ENCODE results near the gene ABHD12B. TPM values are rescaled to one million over a fixed set of nuclear protein-coding genes. Genes with fewer than 3 reads are reported as not detected.
A peak's percentile ranks its signal among the peaks of the same experiment; 100 is the strongest.

ABHD12B gene
- total and polyA plus RNA-seq, 2 donors from 2014 or later = 0.88 TPM; not detected in 1

GRCh38 chr14:50943261-50943942 is 71.5 kb downstream of the ABHD12B start:
- FAIRE-seq = no peak
- peak; percentile 55 to 81 (median 74) for DNase-seq
- Histone ChIP-seq H3K27ac (ENCODE audit: low read depth in 2 of 2, low read length in 2 of 2) (peak overlapping the region in 1 of 2 donors; percentile 5), H3K4me3 (ENCODE audit: low read length in 3 of 3) (peak overlapping the region; percentile 59 to 66 (median 64)), H3K9me3 (ENCODE audit: control insufficient read depth in 2 of 3, insufficient read depth in 1 of 3, low read length in 3 of 3) (no peaks in the 10 kb centered on the region), H3K27me3 (ENCODE audit: control insufficient read depth, insufficient read depth, low read length) (no peaks in the 10 kb centered on the region), H3K9ac (ENCODE audit: low read length in 3 of 3) (peak overlapping the region; percentile 32 to 77 (median 47)), H3K36me3 (ENCODE audit: control insufficient read depth in 2 of 3, insufficient read depth in 3 of 3, low read length in 3 of 3) (no peaks in the 10 kb centered on the region), H3K4me1 (ENCODE audit: control insufficient read depth in 2 of 3, insufficient read depth in 2 of 3, low read depth in 1 of 3, low read length in 3 of 3) (peaks cover 0 to 3% (median 3%) of the 10 kb centered on the region in 3 donors)
- intact Hi-C loops (cut with DNase I) = no loop called here
- no peak for TF ChIP-seq CTCF (IDR thresholded peaks at IDR 0.05; ENCODE audit: borderline replicate concordance, extremely low read depth, insufficient read depth)

GRCh38 chr14:50943943-50944646 is 72.2 kb downstream of the ABHD12B start, which contains the start of gene PYGL:
Gene PYGL, minus strand, starts transcription at chr14:50944483. Its CDS starts 80 bp downstream, at chr14:50944403.
- no peaks in the 10 kb centered on the region for H3K36me3 ChIP-seq (ENCODE audit: control insufficient read depth in 2 of 3, insufficient read depth in 3 of 3, low read length in 3 of 3)
- no peak for TF ChIP-seq CTCF (IDR thresholded peaks at IDR 0.05; ENCODE audit: borderline replicate concordance, extremely low read depth, insufficient read depth)
- FAIRE-seq = no peak
- no peaks in the 10 kb centered on the region for H3K9me3 ChIP-seq (ENCODE audit: control insufficient read depth in 2 of 3, insufficient read depth in 1 of 3, low read length in 3 of 3)
- DNase-seq = peak; percentile 69 to 92 (median 78)
- peaks cover 0 to 3% (median 3%) of the 10 kb centered on the region in 3 donors for H3K4me1 ChIP-seq (ENCODE audit: control insufficient read depth in 2 of 3, insufficient read depth in 2 of 3, low read depth in 1 of 3, low read length in 3 of 3)
- H3K4me3 ChIP-seq (ENCODE audit: low read length in 3 of 3) = peak within 1 kb of the TSS; percentile 64 to 74 (median 66)
- H3K27ac ChIP-seq (ENCODE audit: low read depth in 2 of 2, low read length in 2 of 2) = peak within 1 kb of the TSS; percentile 5 to 63
- no peaks in the 10 kb centered on the region for H3K27me3 ChIP-seq (ENCODE audit: control insufficient read depth, insufficient read depth, low read length)
- intact Hi-C loops (cut with DNase I) = no loop called here
- H3K9ac ChIP-seq (ENCODE audit: low read length in 3 of 3) = peak within 1 kb of the TSS; percentile 32 to 77 (median 47)

- FAIRE-seq (no peak), DNase-seq (peak in 3 of 5 donors; percentile 39 to 72 (median 58))
- H3K9ac ChIP-seq (ENCODE audit: low read length in 3 of 3) = peak overlapping the region in 2 of 3 donors; percentile 29 to 44
- H3K36me3 ChIP-seq (ENCODE audit: control insufficient read depth in 2 of 3, insufficient read depth in 3 of 3, low read length in 3 of 3) = no peaks in the 10 kb centered on the region
- no peaks in the 10 kb centered on the region for H3K9me3 ChIP-seq (ENCODE audit: control insufficient read depth in 2 of 3, insufficient read depth in 1 of 3, low read length in 3 of 3)
- peaks cover 0 to 3% (median 3%) of the 10 kb centered on the region in 3 donors for H3K4me1 ChIP-seq (ENCODE audit: control insufficient read depth in 2 of 3, insufficient read depth in 2 of 3, low read depth in 1 of 3, low read length in 3 of 3)
- TF ChIP-seq CTCF (IDR thresholded peaks at IDR 0.05; ENCODE audit: borderline replicate concordance, extremely low read depth, insufficient read depth) = no peak
- intact Hi-C loops (cut with DNase I) = no loop called here
- H3K27ac ChIP-seq (ENCODE audit: low read depth in 2 of 2, low read length in 2 of 2) = no peak overlapping the region
- peak overlapping the region; percentile 48 to 66 (median 59) for H3K4me3 ChIP-seq (ENCODE audit: low read length in 3 of 3)
- H3K27me3 ChIP-seq (ENCODE audit: control insufficient read depth, insufficient read depth, low read length) = no peaks in the 10 kb centered on the region
Observed at GRCh38 chr14:50944647-50945413, 73.0 kb downstream of the ABHD12B start.
